ENCODE measurements around the gene RADX. TPM values are rescaled to one million over a fixed set of nuclear protein-coding genes. Genes with fewer than 3 reads are reported as not detected.

Gene RADX
- total and polyA plus RNA-seq, 2 of the 13 experiments (the other 11 are each of a cell fraction or from before 2014, with no cell fraction given) = 1.1 to 2.7 TPM

GRCh38 chrX:106726485-106727437 is 115.0 kb downstream of the RADX start, which contains the start of gene RNF128 (continued):
- TF ChIP-seq ZNF441 (CRISPR knock-in tag; IDR thresholded peaks at IDR 0.05; ENCODE audit: borderline replicate concordance) (no peak), ZNF776 (CRISPR knock-in tag; IDR thresholded peaks at IDR 0.05) (peak; percentile 41; the same call in 1 of the 2 replicates), ZNF232 (CRISPR knock-in tag; IDR thresholded peaks at IDR 0.05; ENCODE audit: borderline replicate concordance) (peak; percentile 58; the same call in 1 of the 2 replicates), EED (CRISPR knock-in tag; IDR thresholded peaks at IDR 0.05) (no peak), KDM4B (CRISPR knock-in tag; IDR thresholded peaks at IDR 0.05) (no peak), BCL3 (CRISPR knock-in tag; IDR thresholded peaks at IDR 0.05) (no peak), GLI4 (CRISPR knock-in tag; IDR thresholded peaks at IDR 0.05; ENCODE audit: borderline replicate concordance) (no peak), BRF2 (CRISPR knock-in tag; IDR thresholded peaks at IDR 0.05) (no peak), CREB3 (CRISPR knock-in tag; IDR thresholded peaks at IDR 0.05) (no peak), ZNF30 (CRISPR knock-in tag; IDR thresholded peaks at IDR 0.05) (no peak), HIVEP1 (CRISPR knock-in tag; IDR thresholded peaks at IDR 0.05) (no peak), FOXM1 (CRISPR knock-in tag; IDR thresholded peaks at IDR 0.05) (no peak), HMG20A (CRISPR knock-in tag; IDR thresholded peaks at IDR 0.05; ENCODE audit: borderline replicate concordance) (no peak), ETS1 (CRISPR knock-in tag; IDR thresholded peaks at IDR 0.05) (0 out of 2 replicates have a peak, but pooled peaks have one; percentile 54), GABPA (IDR thresholded peaks at IDR 0.05; ENCODE audit: low read depth, low read length) (no peak), GABPA (CRISPR knock-in tag; IDR thresholded peaks at IDR 0.05; ENCODE audit: low read depth) (no peak), ZNF484 (CRISPR knock-in tag; IDR thresholded peaks at IDR 0.05; ENCODE audit: borderline replicate concordance, low read depth) (no peak), ZSCAN9 (CRISPR knock-in tag; IDR thresholded peaks at IDR 0.05; ENCODE audit: borderline replicate concordance) (no peak), ZSCAN22 (CRISPR knock-in tag; IDR thresholded peaks at IDR 0.05) (no peak), SMC3 (IDR thresholded peaks at IDR 0.05; ENCODE audit: low read length) (no peak), POGK (CRISPR knock-in tag; conservative IDR thresholded peaks at IDR 0.05) (no peak), ZSCAN21 (CRISPR knock-in tag; IDR thresholded peaks at IDR 0.05; ENCODE audit: borderline replicate concordance) (no peak)
